H1 (cell line): Measurements from ENCODE around the gene CYP26C1. TPM values are rescaled to one million over a fixed set of nuclear protein-coding genes. Genes with fewer than 3 reads are reported as not detected.

ENCODE experiments used
- CTCF ChIA-PET: fragments of 300-600 bp; sonication (Branson Sonifier 250); formaldehyde crosslinking; loops from one replicate; lab custom pipeline; 2021; ENCODE audit not compliant: partially characterized antibody; lab: Charles Lee
- POLR2A ChIA-PET: fragments of 300-600 bp; sonication (Branson Sonifier 250); formaldehyde crosslinking; loops from one replicate; lab custom pipeline; 2021; ENCODE audit warnings: inconsistent platforms; ENCODE audit not compliant: partially characterized antibody; lab: Charles Lee
- DNase-seq, 2 experiments: peaks; one replicate each; pipeline versions ENCODE4 v3.0.0 to v3.0.0-alpha.2; 2010 to 2022; ENCODE audit warnings: low spot score in 2 of 2, low read depth in 1 of 2, mixed read lengths in 1 of 2
- FAIRE-seq: peaks from 2 replicates; lab custom pipeline; 2011; peaks lifted over from hg19 to GRCh38; lab: Jason Lieb, UNC
- H2AFZ ChIP-seq: 2 replicates; pipeline ENCODE4 v1.8.1; 2012; ENCODE audit warnings: low read length, inconsistent platforms
- H2AK5ac ChIP-seq: 2 replicates; pipeline ENCODE4 v1.6.1; 2013; ENCODE audit warnings: low read depth, low read length
- H2BK120ac ChIP-seq: replicated peaks from 2 replicates; pipeline ENCODE3; 2013; ENCODE audit warnings: low read depth, low read length, inconsistent platforms
- H2BK12ac ChIP-seq: 2 replicates; pipeline ENCODE4 v1.6.1; 2013; ENCODE audit warnings: low read depth, low read length
- H2BK15ac ChIP-seq: 2 replicates; pipeline ENCODE4 v1.6.1; 2013; ENCODE audit warnings: low read length
- H2BK20ac ChIP-seq: 2 replicates; pipeline ENCODE4 v1.6.1; 2013; ENCODE audit warnings: low read length
- H2BK5ac ChIP-seq: 2 replicates; pipeline ENCODE4 v1.6.1; 2013; ENCODE audit warnings: low read depth, low read length
- H3K14ac ChIP-seq: 2 replicates; pipeline ENCODE4 v1.6.1; 2013; ENCODE audit warnings: inconsistent platforms; ENCODE audit not compliant: insufficient read length
- H3K18ac ChIP-seq: 2 replicates; pipeline ENCODE4 v1.6.1; 2013; ENCODE audit warnings: low read length; ENCODE audit errors: extremely low read depth
- H3K23ac ChIP-seq: 2 replicates; pipeline ENCODE4 v1.6.1; 2013; ENCODE audit warnings: inconsistent platforms; ENCODE audit not compliant: insufficient read length
- H3K23me2 ChIP-seq: 2 replicates; pipeline ENCODE4 v1.6.1; 2013; ENCODE audit warnings: low read depth, low read length
- H3K27ac ChIP-seq: 2 replicates; pipeline ENCODE4 v1.6.1; 2011; ENCODE audit warnings: low read depth, low read length, inconsistent platforms
- H3K27me3 ChIP-seq, 4 experiments: replicated peaks in 1 of 4; 1 replicate in 1 of 4; 2 replicates in 3 of 4; pipeline versions ENCODE4 v1.6.1 to v1.8.1; 2011 to 2013; ENCODE audit warnings: low read length in 3 of 4, mild to moderate bottlenecking in 3 of 4, inconsistent platforms in 2 of 4, mixed read lengths in 2 of 4, moderate library complexity in 1 of 4; ENCODE audit not compliant: control insufficient read depth in 3 of 4, insufficient read depth in 3 of 4; ENCODE audit errors: extremely low read depth in 1 of 4
- H3K36me3 ChIP-seq, 4 experiments: 2 replicates each; pipeline versions ENCODE4 v1.6.1 to v1.8.1; 2011 to 2013; ENCODE audit warnings: mild to moderate bottlenecking in 4 of 4, low read length in 3 of 4, moderate library complexity in 2 of 4, control low read depth in 1 of 4, inconsistent platforms in 1 of 4; ENCODE audit not compliant: insufficient read depth in 4 of 4, control insufficient read depth in 2 of 4
- H3K4ac ChIP-seq: replicated peaks from 2 replicates; pipeline ENCODE3; 2013; ENCODE audit warnings: low read length, low read depth, mixed read lengths, inconsistent platforms; ENCODE audit not compliant: insufficient read length
- H3K4me1 ChIP-seq, 4 experiments: replicated peaks in 1 of 4; 1 replicate in 1 of 4; 2 replicates in 3 of 4; pipeline versions ENCODE4 v1.6.1 to v1.8.1; 2011 to 2013; ENCODE audit warnings: low read length in 3 of 4, inconsistent platforms in 2 of 4, mixed read lengths in 1 of 4; ENCODE audit not compliant: insufficient read depth in 4 of 4, control insufficient read depth in 3 of 4
- H3K4me2 ChIP-seq, 2 experiments: 2 replicates each; pipeline versions ENCODE4 v1.6.1 to v1.8.1; 2011 to 2013; ENCODE audit warnings: low read depth in 2 of 2, low read length in 2 of 2, control low read depth in 1 of 2, inconsistent platforms in 1 of 2, mild to moderate bottlenecking in 1 of 2; ENCODE audit not compliant: insufficient read depth in 1 of 2
- H3K4me3 ChIP-seq, 4 experiments: fragments of 200-600, 300-600 bp in 1 of 4; sonication (generic), shearing (Covaris generic), sonication (Bioruptor Twin) in 1 of 4; 2 replicates each; pipeline versions ENCODE4 v1.5.1 to v1.8.1; 2011 to 2016; ENCODE audit warnings: low read length in 4 of 4, low read depth in 3 of 4, control low read depth in 2 of 4, inconsistent platforms in 2 of 4, mild to moderate bottlenecking in 2 of 4, mixed read lengths in 1 of 4, moderate library complexity in 1 of 4; ENCODE audit not compliant: insufficient read depth in 2 of 4; ENCODE audit errors: extremely low read depth in 1 of 4
- H3K56ac ChIP-seq: replicated peaks from 2 replicates; pipeline ENCODE3; 2013; ENCODE audit warnings: low read depth, mild to moderate bottlenecking, mixed read lengths, low read length, inconsistent platforms; ENCODE audit not compliant: insufficient read length
- H3K79me1 ChIP-seq: 2 replicates; pipeline ENCODE4 v1.6.1; 2013; ENCODE audit warnings: low read depth, low read length, control low read depth
- H3K79me2 ChIP-seq, 2 experiments: 2 replicates each; pipeline versions ENCODE4 v1.6.1 to v1.8.1; 2012 to 2013; ENCODE audit warnings: low read length in 2 of 2, mild to moderate bottlenecking in 2 of 2, inconsistent platforms in 1 of 2; ENCODE audit not compliant: insufficient read depth in 2 of 2, control insufficient read depth in 1 of 2
- H3K9ac ChIP-seq, 4 experiments: replicated peaks in 1 of 4; 1 replicate in 1 of 4; 2 replicates in 3 of 4; pipeline versions ENCODE4 v1.6.1 to v1.8.1; 2011 to 2013; ENCODE audit warnings: low read depth in 3 of 4, low read length in 3 of 4, control low read depth in 2 of 4, mild to moderate bottlenecking in 2 of 4, moderate library complexity in 2 of 4, inconsistent platforms in 1 of 4; ENCODE audit errors: extremely low read depth in 1 of 4
- H3K9me3 ChIP-seq, 2 experiments: 2 replicates each; pipeline versions ENCODE4 v1.6.1 to v1.8.1; 2012 to 2013; ENCODE audit warnings: mild to moderate bottlenecking in 2 of 2, moderate library complexity in 2 of 2, control low read depth in 1 of 2, inconsistent platforms in 1 of 2, low read depth in 1 of 2, low read length in 1 of 2, mixed read lengths in 1 of 2; ENCODE audit not compliant: insufficient read depth in 2 of 2
- H4K20me1 ChIP-seq, 2 experiments: replicated peaks in 1 of 2; 2 replicates each; pipeline versions ENCODE3 to v1.8.1; 2011 to 2013; ENCODE audit warnings: inconsistent platforms in 2 of 2, low read length in 2 of 2, mild to moderate bottlenecking in 1 of 2; ENCODE audit not compliant: insufficient read depth in 2 of 2, control insufficient read depth in 1 of 2
- H4K5ac ChIP-seq: 2 replicates; pipeline ENCODE4 v1.6.1; 2013; ENCODE audit warnings: low read length, low read depth, mixed read lengths, inconsistent platforms; ENCODE audit not compliant: insufficient read length
- H4K8ac ChIP-seq: 2 replicates; pipeline ENCODE4 v1.8.0; 2013; ENCODE audit warnings: mild to moderate bottlenecking, moderate library complexity, low read length, inconsistent platforms; ENCODE audit not compliant: insufficient read depth; ENCODE audit errors: extremely low read depth
- H4K91ac ChIP-seq: replicated peaks from 2 replicates; pipeline ENCODE3; 2013; ENCODE audit warnings: low read length, mixed read lengths, inconsistent platforms; ENCODE audit not compliant: insufficient read length
- TEAD4 ChIP-seq: IDR thresholded peaks from 2 replicates; pipeline ENCODE4 v1.6.1; 2012; ENCODE audit warnings: low read depth, low read length, inconsistent platforms, mixed read lengths
- WGBS, 2 experiments: shearing (Covaris generic) in 1 of 2; methylation state at CpG; one replicate each; pipeline versions ENCODE4 v1.1.6 to v1.1.7; 2013 to 2015; ENCODE audit warnings: low lambda C conversion rate in 2 of 2, mixed read lengths in 2 of 2, inconsistent platforms in 1 of 2, low coverage in 1 of 2, missing lambda C conversion rate in 1 of 2; ENCODE audit not compliant: insufficient replicate concordance in 2 of 2, insufficient coverage in 1 of 2, insufficient read length in 1 of 2; ENCODE audit errors: extremely low coverage in 1 of 2, missing lambda C conversion rate in 1 of 2; 5-methylcytosine and 5-hydroxymethylcytosine counted together
- polyA plus RNA-seq, 7 experiments: library from polyadenylated mRNA; depleted of rRNA in 3 of 7; stranded (reverse) in 5 of 7; unstranded in 2 of 7; fragments of >200 nt in 5 of 7; fragments of 200-250 nt in 2 of 7; gene quantifications; 1 replicate in 5 of 7; 2 replicates in 1 of 7; 4 replicates in 1 of 7; pipeline versions ENCODE4 v1.2.1 to v1.2.3, GENCODE V29; 2011 to 2013; ENCODE audit warnings: missing spikeins in 2 of 7, mixed read lengths in 2 of 7
- total RNA-seq: library from RNA; stranded (reverse); fragmentation: NEBNext Ultra II Directional; extraction: Animal tissue kit (Norgen Biotek cat#: 25700); gene quantifications from 2 replicates; pipeline ENCODE4 v1.2.1, GENCODE V29; 2021

CYP26C1 gene
- total and polyA plus RNA-seq, 2 of the 8 experiments (the other 6 are each of a cell fraction or from before 2014, with no cell fraction given), result 0.12 to 0.28 TPM

DNA sequence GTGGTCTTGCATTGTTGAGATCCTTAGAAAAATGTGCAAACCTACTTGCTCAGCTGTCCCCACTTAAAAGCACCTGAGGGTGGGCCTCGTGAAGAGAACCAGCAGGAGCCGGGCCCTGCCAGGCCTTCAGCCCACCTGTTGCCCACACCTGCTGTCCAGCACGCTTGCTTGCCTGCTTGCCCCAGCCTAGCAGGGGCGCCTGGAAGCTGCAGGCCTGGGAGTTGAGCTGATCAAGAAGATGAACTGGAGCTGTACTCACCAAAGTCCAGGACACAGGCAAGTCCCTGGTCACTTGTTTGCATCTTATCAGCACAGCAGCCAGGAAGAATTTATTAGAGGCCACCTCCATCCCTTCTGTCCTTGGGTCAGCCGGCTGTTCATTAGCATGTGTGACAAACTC, 36.3 kb downstream of the CYP26C1 start:
- no peak overlapping the region for H3K14ac ChIP-seq
- WGBS, 2 experiments, result 88% methylated on average over 5 of the region's 5 CpGs; no CpG with 5 or more reads in 1 of the 2 experiments
- FAIRE-seq (no peak), DNase-seq (no peak)
- no peak overlapping the region for H3K4me2 ChIP-seq
- H3K18ac ChIP-seq, result no peak overlapping the region
- H3K4me3 ChIP-seq, result no peak overlapping the region
- H3K9me3 ChIP-seq, result no peaks in the 10 kb centered on the region
- no peak overlapping the region for H2BK5ac ChIP-seq
- no peak overlapping the region for H2BK12ac ChIP-seq
- no peak overlapping the region for H4K91ac ChIP-seq
- no peak overlapping the region for H2AK5ac ChIP-seq
- ChIA-PET CTCF (interaction anchor here (0.8 to 2.3 kb wide), 8 partner anchors 16 to 261 kb away, joined by 3 to 10 read pairs (median 6); no protein-coding TSS in a partner anchor), POLR2A (no interaction called here)
- no peaks in the 10 kb centered on the region for H4K20me1 ChIP-seq
- H3K4ac ChIP-seq, result no peak overlapping the region
- H3K27me3 ChIP-seq, result no peaks in the 10 kb centered on the region
- no peaks in the 10 kb centered on the region for H3K79me2 ChIP-seq
- no peak overlapping the region for H2AFZ ChIP-seq
- no peaks in the 10 kb centered on the region for H3K79me1 ChIP-seq
- no peak overlapping the region for H3K56ac ChIP-seq
- no peak overlapping the region; the same call in 1 of the 2 replicates for H4K8ac ChIP-seq
- H3K23me2 ChIP-seq, result no peaks in the 10 kb centered on the region
- H4K5ac ChIP-seq, result no peak overlapping the region
- H3K4me1 ChIP-seq, result peaks cover 0 to 2% (median 0%) of the 10 kb centered on the region in 4 experiments; a peak in 1 of 7 replicates
- no peak overlapping the region for H3K27ac ChIP-seq
- H3K23ac ChIP-seq, result no peak overlapping the region
- no peak overlapping the region for H2BK20ac ChIP-seq
- H3K36me3 ChIP-seq, result no peaks in the 10 kb centered on the region
- no peak overlapping the region for H2BK15ac ChIP-seq
- no peak overlapping the region for H3K9ac ChIP-seq
- H2BK120ac ChIP-seq, result no peak overlapping the region
- TF ChIP-seq TEAD4, result no peak
